ENCODE results near the gene RAPGEF5.
"Not testable (repeated sequence)": the region's sequence is repeated elsewhere in the genome, so short reads cannot be mapped to it uniquely, and the experiment has no call there.

The RAPGEF5 gene

GRCh38 chr7:22082886-22083703 is 273.9 kb downstream of the RAPGEF5 start:
- peak; percentile 58 for DNase-seq (ENCODE audit: low read depth)

GRCh38 chr7:22082553-22082885 is 274.4 kb downstream of the RAPGEF5 start:
- DNase-seq (ENCODE audit: low read depth): no peak

GRCh38 chr7:22080219-22080618 is 276.7 kb downstream of the RAPGEF5 start:
- not testable (repeated sequence) for DNase-seq (ENCODE audit: low read depth)

- DNase-seq (ENCODE audit: low read depth): not testable (repeated sequence)
Observed at GRCh38 chr7:22078872-22079271, 278.1 kb downstream of the RAPGEF5 start.

- DNase-seq (ENCODE audit: low read depth): no peak
Observed at GRCh38 chr7:22075561-22075960, 281.4 kb downstream of the RAPGEF5 start.

- no peak for DNase-seq (ENCODE audit: low read depth)
Observed at GRCh38 chr7:22074897-22075296, 282.1 kb downstream of the RAPGEF5 start.

All from stromal cell of bone marrow (primary cell).